HG03108 (cell line): ENCODE measurements around the gene GRHPR.
A peak's percentile ranks its signal among the peaks of the same experiment; 100 is the strongest.
"Not testable (repeated sequence)": the region's sequence is repeated elsewhere in the genome, so short reads cannot be mapped to it uniquely, and the experiment has no call there.

ENCODE experiments used
- ATAC-seq: cut with Tn5 transposase; IDR thresholded peaks from one replicate; pipeline ENCODE4 v1.9.1; 2021; ENCODE audit warnings: moderate library complexity; ENCODE audit not compliant: unreplicated experiment

The GRHPR gene

DNA sequence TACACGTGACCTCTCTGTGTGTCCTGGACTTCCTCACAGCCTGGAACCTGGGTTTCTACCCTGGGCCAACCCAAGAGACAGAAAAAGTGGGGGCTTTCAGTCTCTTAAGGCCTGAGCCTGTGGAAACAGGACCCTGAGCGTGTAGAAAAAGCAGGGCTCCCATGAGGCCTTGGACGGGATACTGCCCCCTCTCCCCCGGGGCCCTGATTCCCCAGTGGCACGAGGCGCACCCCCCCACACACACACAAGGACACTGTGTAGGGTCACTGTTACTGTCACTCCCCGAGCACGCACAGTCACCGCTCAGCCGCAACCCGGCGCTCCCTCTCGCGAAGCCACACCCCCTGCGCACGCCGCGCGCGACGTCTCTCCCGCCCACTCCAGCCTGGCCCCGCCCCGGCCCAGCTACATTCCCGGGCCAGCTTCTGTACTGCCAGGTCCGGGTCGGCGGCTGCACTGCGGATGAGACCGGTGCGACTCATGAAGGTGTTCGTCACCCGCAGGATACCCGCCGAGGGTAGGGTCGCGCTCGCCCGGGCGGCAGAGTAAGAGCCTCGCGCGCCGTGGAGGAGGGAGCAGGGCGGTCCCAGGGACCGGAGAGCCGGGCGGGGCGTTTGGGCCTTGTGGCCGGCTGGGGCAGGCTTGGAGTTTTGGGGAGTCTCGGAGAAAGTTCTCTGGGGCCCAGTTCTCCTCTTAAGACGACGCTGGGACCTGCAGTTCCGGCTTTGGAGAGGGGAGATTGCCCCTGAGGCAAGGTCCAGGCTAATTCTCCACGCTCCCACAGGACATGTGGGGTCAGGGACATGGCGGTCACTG is at the start of gene GRHPR:
GRHPR (plus strand) TSS at position 408 of the 816 bp plus-strand sequence; CDS start at position 463, 55 bp downstream.
- ATAC-seq = peak; percentile 94

DNA sequence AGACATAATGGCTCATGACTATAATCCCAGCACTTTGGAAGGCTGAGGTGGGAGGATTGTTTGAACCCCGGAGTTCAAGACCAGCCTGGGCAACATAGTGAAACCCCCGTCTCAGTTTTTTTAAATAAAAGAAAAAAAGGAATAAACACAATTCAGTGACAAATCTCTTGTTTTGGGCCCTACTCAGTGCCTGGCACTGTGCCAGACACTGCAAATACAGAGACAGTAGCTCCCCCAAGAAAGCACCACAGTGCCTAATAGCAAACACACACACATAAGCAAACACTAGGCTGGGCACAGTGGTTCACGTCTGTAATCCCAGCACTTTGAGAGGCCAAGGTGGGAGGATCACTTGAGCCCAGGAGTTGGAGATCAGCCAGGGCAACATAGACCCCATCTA is 49.7 kb upstream of the GRHPR start:
- ATAC-seq = no peak

DNA sequence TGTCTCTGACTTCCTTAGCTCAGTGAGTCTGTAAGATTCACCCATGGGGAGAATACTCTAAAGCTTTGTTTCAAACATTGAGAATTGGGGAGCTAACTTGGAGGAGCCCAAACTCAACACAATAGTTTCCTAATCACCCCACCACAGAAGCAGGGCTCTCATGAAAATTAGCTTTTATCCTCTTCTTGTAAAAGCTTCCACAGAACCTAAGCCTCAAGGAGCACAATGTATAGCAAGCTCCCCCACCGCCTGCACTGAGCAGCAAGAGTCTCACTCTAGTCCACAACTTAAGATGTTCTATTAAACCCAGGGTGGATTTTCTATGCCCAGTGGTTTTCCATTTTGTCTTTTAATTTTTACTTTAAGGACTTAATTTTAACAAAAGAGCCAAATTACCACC is 48.9 kb upstream of the GRHPR start:
- ATAC-seq = no peak

DNA sequence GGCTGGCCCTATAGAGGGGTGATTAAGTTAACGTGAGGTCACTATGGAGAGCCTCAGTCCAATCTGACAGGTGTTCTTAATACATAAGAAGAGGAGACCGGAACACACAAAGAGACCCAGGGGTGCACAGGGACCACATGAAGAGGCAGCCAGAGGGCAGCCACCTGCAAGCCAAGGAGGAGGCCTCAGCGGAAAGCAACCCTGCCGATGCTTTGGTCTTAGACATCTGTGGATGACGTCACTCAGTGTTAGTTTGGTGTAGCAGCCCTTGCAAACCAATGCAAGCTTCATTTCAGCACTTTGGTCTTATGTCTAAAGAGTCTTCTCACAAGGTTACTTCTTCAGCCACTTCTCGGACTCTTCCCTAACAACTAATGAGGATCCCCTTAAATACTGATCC is 47.6 kb upstream of the GRHPR start:
- ATAC-seq = peak; percentile 34

DNA sequence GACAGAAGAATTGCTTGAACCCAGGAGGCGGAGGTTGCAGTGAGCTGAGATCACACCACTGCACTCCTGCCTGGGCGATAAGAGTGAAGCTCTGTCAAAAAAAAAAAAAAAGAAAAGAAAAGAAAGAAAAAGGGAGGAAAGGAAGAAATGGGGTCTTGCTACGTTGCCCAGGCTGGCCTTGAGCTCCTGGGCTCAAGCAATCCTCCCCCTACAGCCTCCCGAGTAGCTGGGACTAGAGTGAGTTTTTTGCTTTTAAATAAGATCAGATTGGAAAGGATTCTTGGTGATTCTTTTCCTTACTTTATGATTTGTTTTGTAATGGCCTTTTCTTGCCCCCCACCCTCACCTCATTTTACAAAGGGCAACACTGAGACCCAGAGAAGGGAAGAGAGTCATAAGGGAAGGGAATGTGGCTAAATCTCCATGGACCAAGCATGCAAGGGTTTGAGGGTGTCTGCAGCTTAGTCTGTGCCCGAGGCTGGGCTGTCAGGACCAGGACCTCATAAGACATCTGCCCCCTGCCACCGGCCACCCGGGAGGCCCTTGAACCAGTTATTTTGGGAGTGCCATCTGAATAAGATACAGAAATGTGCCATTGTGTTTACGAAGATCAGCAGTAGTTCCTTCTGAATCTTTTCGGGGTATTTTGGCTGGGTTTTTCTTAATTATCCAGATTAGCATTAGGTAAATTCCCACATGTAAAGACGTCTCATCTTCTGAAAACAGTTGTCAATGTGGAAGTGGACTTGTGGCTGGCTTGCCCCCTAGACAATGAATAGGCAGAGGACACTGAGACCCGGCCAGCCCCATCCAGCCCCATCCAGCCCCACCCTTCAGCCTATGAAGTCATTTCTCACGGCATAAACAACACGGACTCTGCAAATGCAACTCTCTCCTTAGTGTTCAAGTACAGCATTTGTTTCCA is 44.5 kb upstream of the GRHPR start:
- ATAC-seq = no peak

DNA sequence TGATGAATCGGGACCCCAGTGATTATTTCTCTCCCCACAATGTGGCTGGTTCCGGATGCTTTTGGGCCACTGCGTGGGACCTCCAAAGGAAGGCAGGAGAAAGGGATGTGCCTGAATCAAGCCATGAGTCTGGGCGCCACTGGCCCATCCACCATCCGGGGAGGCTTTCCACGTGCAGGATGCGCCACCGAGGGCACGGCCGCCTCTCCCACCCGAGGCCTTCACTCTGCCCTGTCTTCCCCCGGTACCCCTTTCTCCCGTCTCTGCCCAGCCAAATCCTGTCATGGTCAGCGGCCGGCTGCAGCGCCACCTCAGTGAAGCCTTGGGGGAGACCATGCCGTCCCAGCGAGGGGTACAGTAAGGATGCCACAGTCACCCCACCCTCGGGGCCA is 43.9 kb upstream of the GRHPR start:
- no peak for ATAC-seq

DNA sequence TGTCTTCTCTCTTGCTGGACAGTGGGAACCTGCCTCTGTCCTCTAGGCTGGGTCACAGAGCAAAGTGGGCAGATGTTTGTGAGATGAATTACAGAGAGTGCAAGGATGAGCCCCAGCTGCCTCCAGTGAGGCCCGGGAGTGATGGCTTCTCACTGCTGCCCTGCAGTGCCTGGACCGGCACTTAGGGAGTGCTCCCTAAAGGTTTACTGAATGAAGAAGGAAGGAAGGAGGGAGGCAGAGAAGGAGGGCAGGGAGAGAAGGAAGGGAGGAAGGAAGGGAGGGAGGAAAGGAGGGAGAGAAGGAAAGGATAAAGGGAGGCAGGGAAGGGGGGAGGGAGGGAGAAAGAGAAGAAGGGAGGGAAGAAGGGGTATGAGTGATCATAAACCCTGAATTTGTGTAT is 42.7 kb upstream of the GRHPR start:
- no peak for ATAC-seq

DNA sequence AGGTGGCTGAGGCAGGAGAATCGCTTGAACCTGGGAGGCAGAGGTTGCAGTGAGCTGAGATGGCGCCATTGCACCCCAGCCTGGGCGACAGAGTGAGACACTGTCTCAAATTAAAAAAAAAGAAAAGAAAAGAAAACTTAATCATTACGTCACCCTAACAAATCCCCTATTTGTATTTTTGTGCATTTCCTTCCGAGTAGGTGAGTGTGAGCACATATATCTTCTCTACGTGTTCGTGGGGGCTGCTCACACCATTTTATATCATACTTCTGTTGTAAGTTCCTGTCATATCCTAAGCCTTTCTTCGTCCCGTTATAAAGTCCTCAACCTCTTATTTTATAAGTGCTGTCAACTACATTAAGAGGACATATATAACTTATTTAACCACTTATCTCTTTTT is 41.9 kb upstream of the GRHPR start:
- no peak for ATAC-seq

DNA sequence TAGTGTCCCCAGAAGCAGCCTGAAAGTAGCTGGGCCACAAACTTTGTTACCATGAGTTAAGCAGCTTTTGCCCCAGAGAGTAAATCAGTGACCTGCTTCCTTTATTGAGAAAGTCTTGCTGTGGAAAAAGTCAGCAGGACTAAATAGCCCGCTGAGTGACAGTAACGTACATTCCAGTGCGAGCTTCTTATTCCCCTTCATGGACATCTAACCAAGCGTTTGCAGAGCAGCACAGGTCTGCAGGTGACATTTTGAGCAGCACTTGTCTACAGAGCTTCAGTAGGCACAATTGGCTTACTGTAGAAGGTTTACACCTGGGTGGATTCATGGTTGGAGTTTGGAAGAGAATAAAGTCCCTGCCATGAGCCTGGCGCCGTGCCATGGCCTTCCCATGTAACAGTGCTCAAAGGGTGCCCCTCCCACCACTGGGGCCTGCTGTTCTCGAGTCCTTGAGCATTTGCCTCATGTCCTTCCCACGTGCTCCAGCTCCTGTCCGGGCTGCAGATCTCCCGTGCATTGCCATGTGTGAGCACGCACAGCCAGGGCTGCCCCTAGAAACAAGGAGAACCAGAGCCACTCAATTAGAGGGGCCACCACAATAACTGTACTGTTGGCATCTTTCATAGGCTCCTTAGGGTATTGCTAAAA is 41.3 kb upstream of the GRHPR start:
- ATAC-seq = no peak

DNA sequence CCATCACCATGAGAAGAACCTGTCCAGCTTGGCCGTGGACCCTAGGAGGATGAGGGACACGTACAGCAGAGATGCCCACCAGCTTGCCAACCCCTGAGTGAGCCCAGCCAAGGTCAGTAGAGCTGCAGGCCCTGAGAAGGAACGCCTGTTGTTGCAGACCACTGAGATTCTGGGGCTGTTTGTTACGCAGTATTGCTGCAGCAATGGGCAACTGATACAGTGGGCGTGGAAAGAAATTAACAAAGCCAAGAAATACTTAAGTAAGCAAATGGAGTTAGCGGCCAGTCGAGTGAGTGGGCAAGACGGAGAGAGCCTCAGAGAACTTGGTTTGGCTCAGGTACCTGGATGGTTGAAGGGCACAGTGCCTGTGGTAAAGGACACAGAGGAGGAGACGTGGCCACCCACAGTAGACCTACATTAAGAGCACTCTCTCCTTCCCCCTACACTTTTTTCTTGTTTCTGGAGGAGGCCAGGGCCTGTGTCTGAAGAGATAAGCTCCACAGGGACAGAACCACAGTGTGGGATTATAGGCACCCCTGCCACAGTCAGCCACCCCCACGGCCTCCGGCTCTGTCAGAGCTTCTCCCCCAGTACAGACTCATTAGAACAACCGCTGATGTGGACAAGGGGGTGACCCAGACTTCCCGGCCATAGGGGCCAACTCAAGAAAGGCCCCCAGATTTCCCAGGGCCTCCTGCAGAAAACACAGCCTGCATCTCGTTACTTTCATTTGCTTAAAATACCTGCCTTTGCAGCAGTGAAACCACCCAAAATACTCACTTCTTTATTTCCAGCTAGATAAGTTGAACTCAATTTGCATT is 40.1 kb upstream of the GRHPR start:
- ATAC-seq = peak; percentile 30

DNA sequence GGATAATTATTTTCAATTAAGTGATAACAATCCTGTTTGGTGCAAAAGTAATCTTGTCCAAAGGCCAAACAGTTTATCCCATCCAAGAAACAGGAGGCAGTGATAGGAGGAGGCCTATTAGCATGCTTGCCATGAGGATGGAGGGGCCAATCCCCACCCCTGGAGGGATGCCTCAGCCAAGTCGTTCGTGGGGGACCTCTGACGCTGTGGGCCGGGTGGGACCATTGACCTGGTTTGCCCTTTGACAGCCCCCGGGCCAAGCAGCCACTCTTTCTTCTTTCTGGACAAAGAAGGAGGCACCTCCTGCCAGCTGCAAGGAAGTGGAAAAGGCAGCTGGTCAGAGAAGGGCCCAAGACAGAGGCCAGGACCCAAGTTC is 39.5 kb upstream of the GRHPR start:
- peak; percentile 3 for ATAC-seq

DNA sequence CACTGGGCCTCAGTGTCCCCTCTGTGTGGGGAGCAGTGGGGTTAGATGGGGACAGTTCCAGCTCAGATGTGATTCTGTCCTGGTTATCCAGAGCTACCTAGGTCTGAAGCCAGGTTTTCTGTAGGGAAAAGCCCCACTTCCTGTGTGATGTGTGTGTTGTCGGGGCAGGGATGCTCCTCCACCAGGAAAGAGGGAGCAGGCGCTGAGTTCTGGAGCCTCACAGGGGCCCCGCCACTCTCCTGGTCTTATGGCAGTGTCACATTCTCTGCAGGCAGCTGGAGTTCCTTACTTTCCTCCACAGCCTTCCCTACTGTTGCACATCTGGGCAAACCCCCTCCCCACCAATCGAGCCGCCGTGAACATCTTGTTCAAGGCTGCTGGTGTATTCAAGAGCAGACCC is 39.1 kb upstream of the GRHPR start:
- ATAC-seq = no peak

DNA sequence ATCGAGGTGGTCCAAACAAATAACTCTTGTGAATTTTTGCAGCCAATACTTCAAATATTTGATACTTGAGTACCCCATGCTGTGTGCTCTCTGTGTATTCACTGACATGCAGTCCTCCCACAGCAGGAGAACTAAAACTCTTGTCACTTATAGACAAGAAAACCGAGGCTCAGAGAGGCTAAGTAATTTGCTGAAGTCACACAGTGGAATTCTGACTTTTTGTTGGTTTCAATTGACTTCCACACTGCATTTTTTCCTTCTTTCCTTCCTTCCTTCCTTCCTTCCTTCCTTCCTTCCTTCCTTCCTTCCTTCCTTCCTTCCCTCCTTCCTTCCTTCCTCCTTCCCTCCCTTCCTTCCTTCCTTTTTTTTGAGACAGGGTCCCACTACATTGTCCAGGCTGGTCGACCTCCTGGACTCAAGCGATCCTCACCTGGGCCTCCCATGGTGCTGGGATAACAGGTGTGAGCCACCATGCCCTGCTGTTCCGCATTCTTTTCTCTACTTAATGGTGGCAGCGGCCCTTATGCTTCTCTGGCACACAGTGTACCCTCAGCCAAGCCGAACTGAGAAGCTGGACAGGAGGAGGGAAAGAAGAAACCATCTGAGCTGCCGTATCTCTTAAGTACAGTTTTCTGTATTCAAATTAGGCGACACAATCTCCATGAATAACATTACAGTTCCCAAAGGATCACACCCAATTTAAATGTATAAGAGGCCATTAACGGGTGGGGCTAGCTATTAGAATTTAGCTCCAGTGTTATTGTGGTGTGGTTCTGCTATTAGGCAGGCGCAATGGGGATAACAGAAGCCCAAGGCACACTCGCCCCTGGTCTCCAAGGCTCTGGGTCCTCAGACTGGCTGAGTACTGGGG is 38.4 kb upstream of the GRHPR start:
- no peak for ATAC-seq

DNA sequence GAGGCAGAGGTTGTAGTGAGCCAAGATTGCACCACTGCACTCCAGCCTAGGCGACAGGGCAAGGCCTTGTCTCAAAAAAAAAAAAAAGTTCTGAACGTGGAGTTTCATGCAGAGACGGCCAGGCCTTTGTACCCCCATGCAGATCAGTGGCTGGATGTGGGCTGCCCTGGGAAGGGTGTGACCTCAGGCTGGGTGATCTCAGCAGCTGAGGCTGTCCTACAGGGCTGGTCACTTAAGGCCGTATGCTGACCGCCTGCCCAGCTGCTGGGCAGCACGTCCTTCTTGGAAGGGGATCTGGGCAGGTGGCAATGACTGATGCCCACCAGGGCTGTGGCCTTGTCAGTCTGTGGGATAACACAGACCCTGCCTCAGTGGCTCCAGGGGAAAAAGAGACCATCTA is 37.2 kb upstream of the GRHPR start:
- ATAC-seq = no peak

DNA sequence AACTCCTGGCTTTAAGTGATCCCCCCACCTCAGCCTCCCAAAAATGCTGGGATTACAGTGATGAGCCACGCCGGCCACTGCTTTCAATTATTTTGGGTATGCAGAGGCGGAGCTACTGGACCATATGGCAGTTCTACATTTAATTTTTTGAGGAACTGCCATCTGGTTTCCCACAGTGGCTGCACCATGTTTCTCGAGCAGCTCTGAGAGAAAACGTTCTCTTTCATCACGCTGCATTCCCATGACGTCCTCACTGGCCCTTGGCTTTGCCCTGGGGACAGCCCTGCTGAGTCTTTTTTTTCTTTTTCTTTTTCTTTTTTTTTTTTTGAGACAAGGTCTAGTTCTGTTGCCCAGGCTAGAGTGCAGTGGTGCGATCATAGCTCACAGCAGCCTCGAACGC is 35.5 kb upstream of the GRHPR start:
- no peak for ATAC-seq

DNA sequence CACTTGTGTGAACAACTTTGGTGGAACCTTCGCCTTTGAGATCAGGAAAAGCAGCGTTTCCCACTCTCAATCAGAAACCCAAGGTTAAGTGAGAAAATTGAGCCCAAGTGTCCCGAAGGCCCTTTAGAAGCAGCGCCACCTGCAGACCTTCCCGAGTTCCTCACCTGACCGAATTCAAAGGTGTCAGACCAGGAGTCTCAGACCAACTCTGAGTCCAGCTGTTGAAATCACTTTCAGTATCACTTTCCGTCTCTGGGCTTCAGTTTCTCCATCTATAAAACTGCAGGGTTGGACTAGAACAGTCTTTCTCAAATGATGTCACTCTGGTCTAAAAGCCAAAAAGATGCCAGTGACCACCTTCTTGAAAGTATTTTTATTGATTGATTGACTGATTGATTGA is 31.7 kb upstream of the GRHPR start:
- peak; percentile 81 for ATAC-seq

DNA sequence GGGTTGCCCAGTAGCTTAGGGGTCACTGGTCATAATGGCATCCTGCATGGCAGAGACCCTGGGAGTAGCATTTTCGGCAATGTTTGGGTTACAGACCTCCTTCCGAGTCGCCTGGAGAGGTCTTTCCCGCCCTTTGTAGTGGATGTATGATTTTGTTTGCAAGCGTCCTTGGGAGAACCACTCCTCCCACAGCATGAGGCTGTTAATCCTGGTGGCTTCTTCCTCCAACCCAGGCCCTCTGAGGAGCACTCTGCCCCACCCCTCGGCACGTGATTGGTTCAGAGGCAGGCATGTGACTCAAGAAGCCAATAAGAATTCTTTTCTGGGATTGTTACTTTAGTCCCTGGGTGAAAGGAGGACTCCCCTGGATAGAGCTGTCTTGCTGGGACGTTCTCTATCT is 30.2 kb upstream of the GRHPR start:
- ATAC-seq = no peak

DNA sequence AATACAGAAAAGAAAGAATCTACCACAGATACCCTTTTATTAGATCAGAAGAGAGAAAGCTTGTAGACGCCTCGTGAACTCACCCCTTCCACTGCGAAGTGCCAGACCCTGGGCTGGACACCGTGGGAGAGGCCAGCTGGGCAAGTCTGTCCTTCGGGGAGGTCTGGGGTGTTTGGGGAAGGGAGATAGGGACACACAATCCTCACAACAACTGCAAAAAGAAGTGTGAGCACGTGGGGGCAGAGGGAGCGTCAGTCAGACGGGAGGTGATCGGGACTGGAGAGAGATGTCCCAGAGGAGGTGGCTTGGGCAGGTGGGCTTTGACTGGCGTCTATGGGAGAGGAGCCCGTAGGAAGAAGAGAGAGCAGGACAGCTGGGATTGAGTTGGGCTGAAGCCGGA is 27.3 kb upstream of the GRHPR start:
- ATAC-seq = no peak

DNA sequence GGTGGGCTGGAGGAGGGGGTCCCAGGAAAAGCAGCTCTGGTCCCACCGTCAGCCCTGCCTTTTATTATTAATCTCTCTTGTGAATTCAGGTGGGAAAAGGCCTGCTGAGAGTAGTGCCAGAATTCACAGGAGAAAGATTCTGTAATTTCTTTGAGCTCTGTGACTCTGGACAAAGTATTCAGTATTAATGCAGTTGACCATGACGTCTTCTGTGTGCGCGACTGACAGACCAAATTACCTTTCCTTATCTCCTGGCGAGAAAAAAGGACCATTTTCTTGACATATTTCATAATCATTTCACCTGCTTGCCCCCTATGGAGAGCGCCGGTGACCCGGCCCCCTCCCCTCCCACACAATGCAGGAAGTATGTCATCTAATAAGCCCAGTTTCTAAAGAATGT is 26.8 kb upstream of the GRHPR start:
- ATAC-seq = no peak

DNA sequence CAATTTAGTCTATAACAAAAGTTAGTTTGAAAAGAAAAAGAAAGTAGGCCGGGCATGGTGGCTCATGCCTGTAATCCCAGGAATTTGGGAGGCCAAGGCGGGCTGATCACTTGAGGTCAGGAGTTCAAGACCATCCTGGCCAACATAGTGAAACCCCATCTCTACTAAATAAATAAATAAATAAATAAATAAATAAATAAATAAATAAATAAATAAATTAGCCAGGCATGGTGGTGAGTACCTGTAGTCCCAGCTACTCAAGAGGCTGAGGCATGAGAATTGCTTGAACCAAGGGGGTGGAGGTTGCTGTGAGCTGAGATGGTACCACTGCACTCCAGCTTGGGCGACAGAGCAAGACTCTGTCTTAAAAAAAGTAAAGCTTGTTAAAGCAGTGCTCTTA is 24.5 kb upstream of the GRHPR start:
- not testable (repeated sequence) for ATAC-seq
